Trophoblast cell (in vitro differentiated cells and primary cell): ENCODE results near the gene SEMA3F.

Experiments used
- DNase-seq, 2 donors: peaks; one replicate each; pipeline ENCODE4 v3.0.0-alpha.2; 2016
- H2AFZ ChIP-seq: 2 replicates; pipeline ENCODE4 v1.6.1; 2013; ENCODE audit warnings: low read length, moderate library complexity, mild to moderate bottlenecking; ENCODE audit not compliant: insufficient read depth, poor library complexity
- H2AK5ac ChIP-seq: 2 replicates; pipeline ENCODE4 v1.6.1; 2013; ENCODE audit warnings: mild to moderate bottlenecking, low read length
- H2BK120ac ChIP-seq: 2 replicates; pipeline ENCODE4 v1.6.1; 2013; ENCODE audit warnings: low read length, mild to moderate bottlenecking, moderate library complexity; ENCODE audit not compliant: insufficient read depth, poor library complexity
- H2BK12ac ChIP-seq: 2 replicates; pipeline ENCODE4 v1.6.1; 2013; ENCODE audit warnings: mild to moderate bottlenecking, low read length, moderate library complexity
- H2BK5ac ChIP-seq: 2 replicates; pipeline ENCODE4 v1.6.1; 2013; ENCODE audit warnings: low read length, low read depth, moderate library complexity, mild to moderate bottlenecking; ENCODE audit not compliant: poor library complexity
- H3K14ac ChIP-seq: 2 replicates; pipeline ENCODE4 v1.6.1; 2013; ENCODE audit warnings: mild to moderate bottlenecking, low read length
- H3K18ac ChIP-seq: 2 replicates; pipeline ENCODE4 v1.6.1; 2013; ENCODE audit warnings: mild to moderate bottlenecking, low read length
- H3K23ac ChIP-seq: 2 replicates; pipeline ENCODE4 v1.6.1; 2013; ENCODE audit warnings: low read length
- H3K27ac ChIP-seq: 2 replicates; pipeline ENCODE4 v1.5.1; 2013; ENCODE audit warnings: low read depth, mild to moderate bottlenecking, inconsistent platforms, low read length, moderate library complexity
- H3K27me3 ChIP-seq: 2 replicates; pipeline ENCODE4 v1.6.1; 2013; ENCODE audit warnings: inconsistent platforms, mild to moderate bottlenecking, low read length, moderate library complexity; ENCODE audit not compliant: insufficient read depth
- H3K36me3 ChIP-seq, 2 experiments: 1 replicate in 1 of 2; 2 replicates in 1 of 2; pipeline ENCODE4 v1.6.1; 2013; ENCODE audit warnings: low read length in 2 of 2, mild to moderate bottlenecking in 2 of 2, moderate library complexity in 1 of 2; ENCODE audit not compliant: insufficient read depth in 2 of 2, control insufficient read depth in 1 of 2
- H3K4ac ChIP-seq: 2 replicates; pipeline ENCODE4 v1.6.1; 2013; ENCODE audit warnings: low read depth, mild to moderate bottlenecking, low read length, moderate library complexity
- H3K4me1 ChIP-seq, 2 experiments: 1 replicate in 1 of 2; 2 replicates in 1 of 2; pipeline ENCODE4 v1.6.1; 2013; ENCODE audit warnings: low read length in 2 of 2, mild to moderate bottlenecking in 2 of 2, moderate library complexity in 1 of 2; ENCODE audit not compliant: insufficient read depth in 2 of 2, control insufficient read depth in 1 of 2
- H3K4me2 ChIP-seq: 2 replicates; pipeline ENCODE4 v1.6.1; 2013; ENCODE audit warnings: inconsistent platforms, mild to moderate bottlenecking, low read length, moderate library complexity
- H3K4me3 ChIP-seq: 2 replicates; pipeline ENCODE4 v1.5.1; 2013; ENCODE audit warnings: mild to moderate bottlenecking, low read depth, low read length, inconsistent platforms
- H3K79me1 ChIP-seq: one replicate; pipeline ENCODE4 v1.6.1; 2013; ENCODE audit warnings: low read length
- H3K79me2 ChIP-seq: 2 replicates; pipeline ENCODE4 v1.6.1; 2013; ENCODE audit warnings: low read length, mild to moderate bottlenecking; ENCODE audit not compliant: control insufficient read depth, insufficient read depth, poor library complexity
- H3K9ac ChIP-seq: 2 replicates; pipeline ENCODE4 v1.6.1; 2013; ENCODE audit warnings: mild to moderate bottlenecking, low read length
- H3K9me3 ChIP-seq: 2 replicates; pipeline ENCODE4 v1.6.1; 2013; ENCODE audit warnings: low read depth, mild to moderate bottlenecking, control low read depth, inconsistent platforms, low read length; ENCODE audit not compliant: insufficient read depth
- H4K12ac ChIP-seq: 2 replicates; pipeline ENCODE4 v1.6.1; 2013; ENCODE audit warnings: low read depth, mild to moderate bottlenecking, low read length, moderate library complexity
- H4K8ac ChIP-seq: 2 replicates; pipeline ENCODE4 v1.6.1; 2013; ENCODE audit warnings: low read depth, mild to moderate bottlenecking, low read length, moderate library complexity
- H4K91ac ChIP-seq: one replicate; pipeline ENCODE4 v1.6.1; 2013; ENCODE audit warnings: low read depth, mild to moderate bottlenecking, low read length, moderate library complexity
- WGBS: extraction: QIAGEN DNeasy Blood & Tissue Kit; methylation state at CpG from one replicate; pipeline ENCODE4 v1.1.7; 2013; ENCODE audit warnings: missing lambda C conversion rate; ENCODE audit not compliant: insufficient read length, insufficient coverage; ENCODE audit errors: extremely low coverage; 5-methylcytosine and 5-hydroxymethylcytosine counted together

SEMA3F gene

DNA sequence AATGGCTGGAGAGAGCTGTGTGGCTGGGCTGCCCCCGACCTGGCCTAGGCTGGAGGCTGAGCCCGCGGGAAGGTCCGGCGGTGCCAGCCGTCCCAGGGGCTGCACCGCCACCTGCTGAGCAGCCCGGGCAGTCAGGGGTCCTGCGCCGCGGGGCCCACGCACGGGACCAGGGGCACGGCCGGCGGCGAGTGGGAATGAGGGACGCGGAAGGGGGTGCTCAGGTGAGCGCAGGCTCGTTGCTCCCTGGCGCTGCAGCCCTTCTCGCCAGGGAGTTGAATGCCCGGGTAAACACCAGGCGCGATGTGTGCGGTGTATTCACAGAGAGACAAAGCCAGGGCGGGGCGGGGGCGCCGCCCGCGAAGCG is 666 bp upstream of the SEMA3F start:
- Histone ChIP-seq H4K12ac (no peak overlapping the region), H2AK5ac (no peak overlapping the region), H3K79me1 (peaks cover 25% of the 10 kb centered on the region), H3K9me3 (no peaks in the 10 kb centered on the region), H3K4me3 (peak overlapping the region; percentile 40), H2BK12ac (no peak overlapping the region), H3K9ac (no peak overlapping the region), H2AFZ (no peak overlapping the region), H4K91ac (no peak overlapping the region), H4K8ac (no peak overlapping the region), H3K27ac (no peak overlapping the region), H3K4me1 (peaks cover 36 to 52% of the 10 kb centered on the region in 2 experiments), H3K14ac (no peak overlapping the region), H3K79me2 (peaks cover 9% of the 10 kb centered on the region), H3K4ac (no peak overlapping the region), H2BK120ac (no peak overlapping the region), H3K18ac (no peak overlapping the region), H3K23ac (no peak overlapping the region), H2BK5ac (no peak overlapping the region), H3K36me3 (peaks cover 0 to 1% of the 10 kb centered on the region in 2 experiments), H3K4me2 (peak overlapping the region; percentile 72), H3K27me3 (no peaks in the 10 kb centered on the region)
- no CpG with 5 or more reads among the region's 34 CpGs for WGBS
- DNase-seq = no peak

DNA sequence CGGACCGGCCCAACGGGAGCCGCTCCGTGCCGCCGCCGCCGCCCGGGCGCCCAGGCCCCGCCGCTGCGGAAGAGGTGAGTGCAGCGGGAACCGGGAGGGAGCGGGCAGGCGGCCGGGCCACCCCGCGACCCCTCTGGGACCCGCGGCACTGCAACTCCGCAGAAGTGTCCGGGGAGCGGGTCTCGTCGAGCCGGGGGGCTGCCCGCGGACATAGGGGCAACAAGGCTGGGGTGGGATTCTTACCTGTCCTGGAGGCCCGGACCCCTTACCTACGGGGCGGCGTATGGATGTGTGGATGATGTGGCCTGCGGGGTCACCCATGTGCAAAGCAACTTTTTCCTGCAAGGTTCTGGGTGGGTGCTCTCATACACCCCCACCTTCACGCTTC is 361 bp downstream of the SEMA3F start:
- H3K18ac ChIP-seq = peak overlapping the region; percentile 12
- H3K4me2 ChIP-seq = peak overlapping the region; percentile 71
- H2BK12ac ChIP-seq = no peak overlapping the region
- H3K4me1 ChIP-seq = peaks cover 28 to 44% of the 10 kb centered on the region in 2 experiments
- H3K27ac ChIP-seq = peak overlapping the region; percentile 62
- peak overlapping the region; percentile 1 for H4K8ac ChIP-seq
- H3K14ac ChIP-seq = no peak overlapping the region
- H3K4me3 ChIP-seq = peak overlapping the region; percentile 79
- no peak overlapping the region for H3K23ac ChIP-seq
- no peaks in the 10 kb centered on the region for H3K27me3 ChIP-seq
- peaks cover 5% of the 10 kb centered on the region for H3K79me2 ChIP-seq
- H2BK5ac ChIP-seq = no peak overlapping the region
- no peak overlapping the region for H2AK5ac ChIP-seq
- no peak overlapping the region for H4K91ac ChIP-seq
- H3K9ac ChIP-seq = peak overlapping the region; percentile 48
- H2BK120ac ChIP-seq = no peak overlapping the region
- peaks cover 7 to 9% of the 10 kb centered on the region in 2 experiments for H3K36me3 ChIP-seq
- H3K79me1 ChIP-seq = peaks cover 18% of the 10 kb centered on the region
- H3K9me3 ChIP-seq = no peaks in the 10 kb centered on the region
- WGBS = no CpG with 5 or more reads among the region's 37 CpGs
- no peak for DNase-seq
- no peak overlapping the region for H2AFZ ChIP-seq
- H3K4ac ChIP-seq = peak overlapping the region; percentile 22
- no peak overlapping the region for H4K12ac ChIP-seq

DNA sequence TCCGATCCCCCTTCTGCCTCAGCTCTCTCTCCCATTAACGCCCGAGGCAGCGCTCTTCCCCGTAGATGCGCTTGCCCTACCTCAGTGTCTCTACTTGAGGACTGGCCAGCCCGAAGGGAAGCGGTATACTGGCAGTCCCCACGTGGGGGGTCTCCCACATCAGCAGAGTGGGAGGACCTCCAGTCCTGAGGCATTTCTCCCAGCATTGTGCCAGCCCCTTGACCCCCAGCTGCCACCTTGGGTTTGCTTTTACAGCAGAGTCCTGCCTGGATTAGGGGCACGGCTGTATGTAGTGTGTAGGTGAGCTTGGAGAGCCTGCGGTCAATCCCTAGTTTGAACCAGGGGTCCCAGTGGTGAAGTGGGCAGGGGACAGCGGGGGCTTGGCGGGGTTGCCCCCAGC is 767 bp downstream of the SEMA3F start:
- WGBS = no CpG with 5 or more reads among the region's 13 CpGs
- Histone ChIP-seq H3K23ac (no peak overlapping the region), H3K9ac (peak overlapping the region; percentile 18), H2BK12ac (no peak overlapping the region), H3K4me3 (peak overlapping the region; percentile 79), H2BK5ac (no peak overlapping the region), H4K8ac (no peak overlapping the region), H4K12ac (no peak overlapping the region), H3K14ac (no peak overlapping the region), H3K36me3 (peaks cover 8 to 9% of the 10 kb centered on the region in 2 experiments), H2AFZ (no peak overlapping the region), H3K4ac (peak overlapping the region; percentile 22), H2AK5ac (no peak overlapping the region), H3K4me2 (peak overlapping the region; percentile 71), H3K18ac (peak overlapping the region; percentile 12), H3K79me2 (peaks cover 5% of the 10 kb centered on the region), H3K79me1 (peaks cover 15% of the 10 kb centered on the region), H3K4me1 (peaks cover 25 to 41% of the 10 kb centered on the region in 2 experiments), H3K27me3 (no peaks in the 10 kb centered on the region), H2BK120ac (no peak overlapping the region), H4K91ac (no peak overlapping the region), H3K9me3 (no peaks in the 10 kb centered on the region), H3K27ac (no peak overlapping the region)
- no peak for DNase-seq

DNA sequence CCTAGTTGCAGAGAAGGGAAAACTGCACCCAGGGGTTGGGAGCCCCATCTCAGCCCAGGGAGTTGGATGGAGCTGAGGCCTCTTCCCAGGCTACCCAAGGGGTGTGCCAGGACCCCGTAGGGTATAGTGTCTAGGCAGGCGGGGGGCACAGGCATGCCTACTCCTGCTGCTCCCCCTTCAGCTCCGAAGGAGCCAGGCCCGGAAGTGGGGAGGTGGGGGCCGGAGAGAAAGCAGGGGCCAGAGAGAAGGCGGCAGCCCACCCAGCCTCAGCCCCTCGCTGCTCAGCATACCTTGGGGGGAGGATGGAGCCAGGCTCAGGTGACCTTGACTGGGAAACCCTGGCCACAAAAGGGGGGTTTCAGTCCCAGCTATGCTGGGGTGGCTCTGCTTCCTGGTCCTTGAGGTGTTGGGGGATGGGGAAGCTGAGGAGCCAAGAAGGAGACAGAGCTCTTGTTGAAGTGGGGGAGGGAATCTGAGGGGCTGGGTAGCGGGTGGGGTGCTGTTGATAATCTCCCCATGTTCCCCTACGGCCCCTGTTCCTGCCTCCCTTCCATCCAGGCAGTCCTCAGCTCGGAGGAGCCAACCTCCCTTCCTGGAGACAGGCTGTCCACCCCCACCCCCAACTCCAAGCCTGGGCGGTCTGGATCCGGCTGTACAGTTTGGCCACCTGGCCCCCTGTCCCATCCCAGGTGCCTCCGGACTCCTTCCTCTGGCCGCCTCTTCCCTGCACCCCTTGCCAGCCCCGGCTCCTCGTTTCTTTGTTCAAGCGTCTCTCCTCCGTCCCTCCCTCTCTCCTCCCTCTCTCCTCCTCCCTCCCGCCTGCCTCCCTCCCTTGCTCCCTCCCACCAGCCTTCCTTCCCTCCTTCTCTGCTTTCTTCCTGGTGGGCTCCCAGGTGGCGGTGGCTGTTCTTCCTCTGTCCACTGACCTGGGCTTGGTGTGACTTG is 1.7 kb downstream of the SEMA3F start:
- H3K9ac ChIP-seq = peak overlapping the region; percentile 80
- H3K4me2 ChIP-seq = peak overlapping the region; percentile 71
- peak overlapping the region; percentile 12 for H2AK5ac ChIP-seq
- H3K23ac ChIP-seq = no peak overlapping the region
- peaks cover 5% of the 10 kb centered on the region for H3K79me2 ChIP-seq
- H3K79me1 ChIP-seq = peaks cover 9% of the 10 kb centered on the region
- H3K9me3 ChIP-seq = peaks cover 2% of the 10 kb centered on the region
- no CpG with 5 or more reads among the region's 20 CpGs for WGBS
- peak overlapping the region; percentile 40 for H2AFZ ChIP-seq
- H2BK12ac ChIP-seq = peak overlapping the region; percentile 7
- peak overlapping the region; percentile 50 for H3K18ac ChIP-seq
- DNase-seq = no peak
- H3K27me3 ChIP-seq = no peaks in the 10 kb centered on the region
- H3K36me3 ChIP-seq = peaks cover 17% of the 10 kb centered on the region in 2 experiments
- H4K8ac ChIP-seq = peak overlapping the region; percentile 91
- peak overlapping the region; percentile 20 for H2BK5ac ChIP-seq
- H3K4me1 ChIP-seq = peaks cover 16 to 33% of the 10 kb centered on the region in 2 experiments
- peak overlapping the region; percentile 35 for H2BK120ac ChIP-seq
- H3K4ac ChIP-seq = peak overlapping the region; percentile 35
- H3K14ac ChIP-seq = peak overlapping the region; percentile 82
- H3K27ac ChIP-seq = no peak overlapping the region
- H3K4me3 ChIP-seq = peak overlapping the region; percentile 39
- peak overlapping the region; percentile 39 for H4K12ac ChIP-seq
- peak overlapping the region; percentile 86 for H4K91ac ChIP-seq
